ENCODE results near the gene ANKDD1B. TPM values are rescaled to one million over a fixed set of nuclear protein-coding genes. Genes with fewer than 3 reads are reported as not detected.

ANKDD1B gene
- polyA plus RNA-seq, 1 of the 3 experiments (the other 2 are of a cell fraction), result 0.12 TPM

Small RNAs within 50 kb of the gene (small RNA-seq; reads per million reads assigned to genes)
- gene RNU6-680P, result 0 reads per million in 7 experiments

Other genes starting within 250 kb of the ANKDD1B start
- 4.5 and 5.3 TPM in 2 replicates for gene CERT1, start 99.8 kb upstream of the ANKDD1B start, polyA plus RNA-seq (2012; rRNA removed)
- 5.5 and 8.2 TPM in 2 replicates for gene POLK, start 99.6 kb upstream of the ANKDD1B start, polyA plus RNA-seq (2012; rRNA removed)
- gene POC5, start 106.0 kb downstream of the ANKDD1B start, polyA plus RNA-seq (2012; rRNA removed), result 15.9 and 16.2 TPM in 2 replicates

All from SK-N-SH (cell line).